ENCODE measurements around the gene KLHL22. TPM values are rescaled to one million over a fixed set of nuclear protein-coding genes. Genes with fewer than 3 reads are reported as not detected.

Gene KLHL22
- polyA plus RNA-seq, 4 donors = 5.9 to 15.1 (median 8.6) TPM

- no peaks in the 10 kb centered on the region for H3K9me3 ChIP-seq (ENCODE audit: control insufficient read depth in 2 of 2, insufficient read depth in 1 of 2, low read depth in 1 of 2, low read length in 1 of 2)
- peaks cover 2 to 35% (median 3%) of the 10 kb centered on the region in 3 donors for H3K36me3 ChIP-seq (ENCODE audit: control insufficient read depth in 3 of 3, insufficient read depth in 2 of 3, low read depth in 1 of 3, low read length in 3 of 3)
- WGBS, 3 donors = 90 to 94% (median 93%) methylated on average over 5 of the region's 5 CpGs
- H3K27me3 ChIP-seq (ENCODE audit: control insufficient read depth in 3 of 3, insufficient read depth in 3 of 3, low read length in 3 of 3) = no peaks in the 10 kb centered on the region
- H3K4me1 ChIP-seq (ENCODE audit: control insufficient read depth in 3 of 3, insufficient read depth in 2 of 3, low read depth in 1 of 3, low read length in 2 of 3) = no peaks in the 10 kb centered on the region
- no peak for FAIRE-seq
- no peak overlapping the region for H3K27ac ChIP-seq (ENCODE audit: low read depth in 1 of 3, low read length in 2 of 3)
- no peak for DNase-seq
- H3K4me3 ChIP-seq (ENCODE audit: low read depth in 1 of 3, low read length in 3 of 3) = no peak overlapping the region
Measured at GRCh38 chr22:20448630-20449029, 47.0 kb downstream of the KLHL22 start.

DNA sequence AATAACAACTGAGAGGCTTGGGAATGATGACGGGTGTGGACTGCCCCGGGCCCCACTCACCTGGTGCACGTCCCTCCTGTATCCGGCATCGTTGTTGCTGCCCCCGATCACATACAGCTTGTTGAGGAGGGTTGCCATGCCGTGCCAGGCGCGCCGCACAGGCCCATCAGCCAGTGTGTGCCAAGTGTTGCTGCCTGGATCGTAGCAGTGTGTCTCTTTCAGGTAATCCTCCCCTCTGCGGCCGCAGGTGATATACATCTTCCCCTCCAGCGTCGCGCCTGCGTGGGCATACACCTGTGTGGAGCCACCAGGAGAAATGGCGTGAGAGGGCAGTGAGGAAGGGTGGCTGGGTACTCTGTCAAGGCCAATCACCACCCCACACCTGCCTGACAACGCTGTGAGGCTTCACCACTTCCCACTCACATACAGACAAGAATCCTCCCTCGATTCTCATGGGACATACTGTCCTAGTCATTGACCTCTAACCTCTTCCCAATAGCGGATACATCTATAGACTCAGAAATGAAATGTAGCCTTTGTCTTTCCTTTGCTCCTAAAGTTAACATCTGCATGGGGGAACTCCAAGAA, 49.1 kb downstream of the KLHL22 start:
- Histone ChIP-seq H3K9me3 (ENCODE audit: control insufficient read depth in 2 of 2, insufficient read depth in 1 of 2, low read depth in 1 of 2, low read length in 1 of 2) (no peaks in the 10 kb centered on the region), H3K27ac (ENCODE audit: low read depth in 1 of 3, low read length in 2 of 3) (no peak overlapping the region), H3K27me3 (ENCODE audit: control insufficient read depth in 3 of 3, insufficient read depth in 3 of 3, low read length in 3 of 3) (no peaks in the 10 kb centered on the region), H3K36me3 (ENCODE audit: control insufficient read depth in 3 of 3, insufficient read depth in 2 of 3, low read depth in 1 of 3, low read length in 3 of 3) (peaks cover 3 to 46% (median 4%) of the 10 kb centered on the region in 3 donors), H3K4me3 (ENCODE audit: low read depth in 1 of 3, low read length in 3 of 3) (no peak overlapping the region), H3K4me1 (ENCODE audit: control insufficient read depth in 3 of 3, insufficient read depth in 2 of 3, low read depth in 1 of 3, low read length in 2 of 3) (no peaks in the 10 kb centered on the region)
- no peak for FAIRE-seq
- DNase-seq = no peak
- 92 to 95% (median 93%) methylated on average over 21 of the region's 21 CpGs for WGBS, 3 donors

GRCh38 chr22:20444325-20444724, 51.3 kb downstream of the KLHL22 start:
- no peak overlapping the region for H3K27ac ChIP-seq (ENCODE audit: low read depth in 1 of 3, low read length in 2 of 3)
- H3K4me3 ChIP-seq (ENCODE audit: low read depth in 1 of 3, low read length in 3 of 3) = no peak overlapping the region
- H3K4me1 ChIP-seq (ENCODE audit: control insufficient read depth in 3 of 3, insufficient read depth in 2 of 3, low read depth in 1 of 3, low read length in 2 of 3) = no peaks in the 10 kb centered on the region
- DNase-seq = no peak
- WGBS, 3 donors = 98% methylated on average over 4 of the region's 4 CpGs
- peaks cover 0 to 55% (median 3%) of the 10 kb centered on the region in 3 donors for H3K36me3 ChIP-seq (ENCODE audit: control insufficient read depth in 3 of 3, insufficient read depth in 2 of 3, low read depth in 1 of 3, low read length in 3 of 3)
- H3K9me3 ChIP-seq (ENCODE audit: control insufficient read depth in 2 of 2, insufficient read depth in 1 of 2, low read depth in 1 of 2, low read length in 1 of 2) = no peaks in the 10 kb centered on the region
- FAIRE-seq = no peak
- peaks cover 0 to 4% (median 0%) of the 10 kb centered on the region in 3 donors for H3K27me3 ChIP-seq (ENCODE audit: control insufficient read depth in 3 of 3, insufficient read depth in 3 of 3, low read length in 3 of 3)

GRCh38 chr22:20442485-20443284, 52.9 kb downstream of the KLHL22 start:
- H3K4me1 ChIP-seq (ENCODE audit: control insufficient read depth in 3 of 3, insufficient read depth in 2 of 3, low read depth in 1 of 3, low read length in 2 of 3) = peaks cover 0 to 4% (median 0%) of the 10 kb centered on the region in 3 donors
- no peak overlapping the region for H3K27ac ChIP-seq (ENCODE audit: low read depth in 1 of 3, low read length in 2 of 3)
- peaks cover 0 to 55% (median 3%) of the 10 kb centered on the region in 3 donors for H3K36me3 ChIP-seq (ENCODE audit: control insufficient read depth in 3 of 3, insufficient read depth in 2 of 3, low read depth in 1 of 3, low read length in 3 of 3)
- no peaks in the 10 kb centered on the region for H3K9me3 ChIP-seq (ENCODE audit: control insufficient read depth in 2 of 2, insufficient read depth in 1 of 2, low read depth in 1 of 2, low read length in 1 of 2)
- WGBS, 3 donors = 65 to 83% (median 78%) methylated on average over 7 of the region's 7 CpGs
- DNase-seq (no peak), FAIRE-seq (no peak)
- H3K27me3 ChIP-seq (ENCODE audit: control insufficient read depth in 3 of 3, insufficient read depth in 3 of 3, low read length in 3 of 3) = peaks cover 0 to 19% (median 7%) of the 10 kb centered on the region in 3 donors
- no peak overlapping the region for H3K4me3 ChIP-seq (ENCODE audit: low read depth in 1 of 3, low read length in 3 of 3)

DNA sequence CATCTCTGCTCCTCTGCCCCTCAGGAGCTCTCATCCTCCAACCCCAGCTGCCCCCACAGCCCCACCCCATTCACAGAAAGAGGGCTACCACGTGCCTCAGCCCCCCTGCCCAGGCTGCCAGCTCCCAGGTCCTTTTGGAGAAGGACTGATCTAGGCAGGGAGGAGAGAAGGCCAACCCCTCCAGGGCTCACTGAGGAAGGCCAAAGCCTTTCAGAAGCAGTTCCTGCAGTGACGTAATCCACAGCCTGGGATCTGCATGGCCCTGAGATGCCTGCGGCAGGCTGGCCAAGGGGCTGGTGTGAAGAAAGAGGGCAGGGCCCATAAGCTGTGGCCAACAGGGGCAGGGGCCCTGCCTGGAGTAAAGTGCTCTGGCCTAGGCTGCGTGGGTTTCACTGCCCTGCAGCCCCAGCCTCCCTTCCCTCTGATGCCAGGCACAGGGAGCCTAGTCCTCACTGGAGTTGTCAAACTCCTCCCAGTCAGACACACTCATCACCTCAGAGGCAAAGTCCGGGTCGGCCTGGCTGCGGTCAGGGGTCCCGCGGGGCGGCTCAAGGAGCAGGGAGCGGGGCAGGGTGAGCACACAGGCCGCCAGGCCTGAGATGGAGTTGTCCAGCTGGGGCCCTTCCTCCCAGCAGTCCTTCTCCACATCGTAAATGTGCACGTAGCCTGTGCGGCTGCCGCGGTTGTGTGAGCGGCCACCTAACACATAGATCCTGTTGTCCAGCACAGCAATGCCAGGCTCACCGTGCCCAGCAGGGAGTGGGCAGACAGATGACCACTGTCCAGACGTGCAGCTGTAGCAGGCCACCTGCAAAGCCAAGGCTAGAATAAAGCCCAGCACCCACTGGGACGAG, 53.7 kb downstream of the KLHL22 start:
- WGBS, 3 donors = 78 to 89% (median 82%) methylated on average over 21 of the region's 21 CpGs
- H3K4me1 ChIP-seq (ENCODE audit: control insufficient read depth in 3 of 3, insufficient read depth in 2 of 3, low read depth in 1 of 3, low read length in 2 of 3) = peaks cover 0 to 9% (median 0%) of the 10 kb centered on the region in 3 donors
- H3K36me3 ChIP-seq (ENCODE audit: control insufficient read depth in 3 of 3, insufficient read depth in 2 of 3, low read depth in 1 of 3, low read length in 3 of 3) = peaks cover 0 to 55% (median 3%) of the 10 kb centered on the region in 3 donors
- H3K27ac ChIP-seq (ENCODE audit: low read depth in 1 of 3, low read length in 2 of 3) = no peak overlapping the region
- no peak overlapping the region for H3K4me3 ChIP-seq (ENCODE audit: low read depth in 1 of 3, low read length in 3 of 3)
- H3K9me3 ChIP-seq (ENCODE audit: control insufficient read depth in 2 of 2, insufficient read depth in 1 of 2, low read depth in 1 of 2, low read length in 1 of 2) = no peaks in the 10 kb centered on the region
- peaks cover 0 to 25% (median 10%) of the 10 kb centered on the region in 3 donors for H3K27me3 ChIP-seq (ENCODE audit: control insufficient read depth in 3 of 3, insufficient read depth in 3 of 3, low read length in 3 of 3)
- FAIRE-seq (no peak), DNase-seq (no peak)

DNA sequence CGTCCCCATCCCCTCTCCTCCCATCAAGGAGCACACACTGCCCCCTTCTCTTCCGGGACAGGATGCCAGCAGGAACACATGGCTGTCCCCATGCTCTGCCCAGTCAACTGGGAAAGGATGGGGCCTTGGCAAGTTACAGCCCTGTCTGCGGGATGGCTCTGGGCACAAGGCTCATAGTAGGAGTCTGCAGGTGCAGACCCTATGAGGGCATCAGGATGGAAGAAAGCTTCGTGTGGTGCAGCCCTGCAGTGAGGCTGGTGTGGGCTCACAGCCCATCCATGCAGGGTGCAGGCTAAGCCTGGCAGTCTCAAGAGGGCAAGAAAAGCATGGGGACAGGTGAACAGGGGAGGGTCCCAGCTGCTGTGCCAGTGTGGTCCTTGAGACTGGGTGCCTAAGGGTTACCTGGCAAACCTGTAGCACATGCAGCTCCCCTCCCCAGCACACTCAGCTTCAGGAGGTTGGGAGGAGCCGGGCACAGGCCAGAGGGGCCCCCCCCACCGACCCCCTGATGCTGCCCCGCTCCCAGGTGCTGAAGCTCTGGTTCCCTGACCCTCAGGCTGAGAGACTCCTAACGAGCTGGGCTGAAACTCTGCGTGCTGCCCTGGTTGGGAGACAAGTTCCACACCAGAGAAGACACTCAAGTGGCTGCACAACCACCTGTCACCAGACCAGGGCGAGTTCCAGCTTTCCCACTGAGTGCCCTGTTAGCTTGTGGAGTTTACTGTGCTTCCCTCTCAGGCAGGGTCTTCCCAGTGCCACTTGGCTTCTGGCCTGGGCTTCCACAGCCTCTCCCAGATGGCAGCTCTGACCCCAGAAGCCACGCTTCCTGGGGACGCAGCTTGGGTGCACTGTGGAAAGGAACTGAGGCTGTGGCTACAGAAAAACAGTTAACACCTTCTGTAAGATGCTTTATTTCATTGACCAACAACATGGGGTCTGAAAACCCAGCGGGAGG, 54.7 kb downstream of the KLHL22 start:
- FAIRE-seq (no peak), DNase-seq (no peak)
- Histone ChIP-seq H3K27me3 (ENCODE audit: control insufficient read depth in 3 of 3, insufficient read depth in 3 of 3, low read length in 3 of 3) (peaks cover 8 to 32% (median 13%) of the 10 kb centered on the region in 3 donors), H3K27ac (ENCODE audit: low read depth in 1 of 3, low read length in 2 of 3) (no peak overlapping the region), H3K9me3 (ENCODE audit: control insufficient read depth in 2 of 2, insufficient read depth in 1 of 2, low read depth in 1 of 2, low read length in 1 of 2) (no peaks in the 10 kb centered on the region), H3K4me1 (ENCODE audit: control insufficient read depth in 3 of 3, insufficient read depth in 2 of 3, low read depth in 1 of 3, low read length in 2 of 3) (peaks cover 0 to 15% (median 0%) of the 10 kb centered on the region in 3 donors), H3K4me3 (ENCODE audit: low read depth in 1 of 3, low read length in 3 of 3) (no peak overlapping the region), H3K36me3 (ENCODE audit: control insufficient read depth in 3 of 3, insufficient read depth in 2 of 3, low read depth in 1 of 3, low read length in 3 of 3) (peaks cover 0 to 48% (median 3%) of the 10 kb centered on the region in 3 donors)
- WGBS, 3 donors = 77 to 83% (median 81%) methylated on average over 13 of the region's 13 CpGs

- peaks cover 0 to 21% (median 0%) of the 10 kb centered on the region in 3 donors for H3K4me1 ChIP-seq (ENCODE audit: control insufficient read depth in 3 of 3, insufficient read depth in 2 of 3, low read depth in 1 of 3, low read length in 2 of 3)
- no peaks in the 10 kb centered on the region for H3K9me3 ChIP-seq (ENCODE audit: control insufficient read depth in 2 of 2, insufficient read depth in 1 of 2, low read depth in 1 of 2, low read length in 1 of 2)
- no peak overlapping the region for H3K4me3 ChIP-seq (ENCODE audit: low read depth in 1 of 3, low read length in 3 of 3)
- peaks cover 14 to 41% (median 15%) of the 10 kb centered on the region in 3 donors for H3K27me3 ChIP-seq (ENCODE audit: control insufficient read depth in 3 of 3, insufficient read depth in 3 of 3, low read length in 3 of 3)
- WGBS, 3 donors = 92 to 95% (median 93%) methylated on average over 5 of the region's 5 CpGs
- DNase-seq = no peak
- H3K36me3 ChIP-seq (ENCODE audit: control insufficient read depth in 3 of 3, insufficient read depth in 2 of 3, low read depth in 1 of 3, low read length in 3 of 3) = peaks cover 0 to 43% (median 3%) of the 10 kb centered on the region in 3 donors
- FAIRE-seq = no peak
- H3K27ac ChIP-seq (ENCODE audit: low read depth in 1 of 3, low read length in 2 of 3) = no peak overlapping the region
Measured at GRCh38 chr22:20439928-20440575, 55.5 kb downstream of the KLHL22 start.

Data from small intestine (tissue), 7 donors.